H9 (cell line): ENCODE data around the gene ARID2. TPM values are rescaled to one million over a fixed set of nuclear protein-coding genes. Genes with fewer than 3 reads are reported as not detected.

Experiments used
- DNase-seq: peaks from one replicate; pipeline ENCODE4 v3.0.0-alpha.2; 2017
- H2AFZ ChIP-seq: one replicate; pipeline ENCODE4 v1.6.1; 2013; ENCODE audit warnings: mild to moderate bottlenecking, low read length, control low read depth, moderate library complexity
- H2AK5ac ChIP-seq: 2 replicates; pipeline ENCODE4 v1.6.1; 2013; ENCODE audit warnings: low read length, control low read depth, mixed read lengths; ENCODE audit not compliant: insufficient read length
- H2BK120ac ChIP-seq: one replicate; pipeline ENCODE4 v1.6.1; 2013; ENCODE audit warnings: low read depth, mild to moderate bottlenecking, low read length, control low read depth, inconsistent platforms; ENCODE audit not compliant: poor library complexity, severe bottlenecking
- H2BK12ac ChIP-seq: 2 replicates; pipeline ENCODE4 v1.6.1; 2013; ENCODE audit warnings: low read length, control low read depth, mixed read lengths, low read depth; ENCODE audit not compliant: insufficient read length
- H2BK15ac ChIP-seq: 2 replicates; pipeline ENCODE4 v1.6.1; 2013; ENCODE audit warnings: low read depth, low read length, control low read depth
- H2BK20ac ChIP-seq: one replicate; pipeline ENCODE4 v1.6.1; 2013; ENCODE audit warnings: low read depth, mild to moderate bottlenecking, low read length, control low read depth, inconsistent platforms; ENCODE audit not compliant: poor library complexity, severe bottlenecking
- H2BK5ac ChIP-seq: 2 replicates; pipeline ENCODE4 v1.6.1; 2013; ENCODE audit warnings: low read length, control low read depth, mixed read lengths; ENCODE audit not compliant: insufficient read length
- H3K14ac ChIP-seq: 2 replicates; pipeline ENCODE4 v1.6.1; 2013; ENCODE audit warnings: low read length, control low read depth; ENCODE audit not compliant: insufficient read depth
- H3K18ac ChIP-seq: 2 replicates; pipeline ENCODE4 v1.6.1; 2013; ENCODE audit warnings: low read depth, mild to moderate bottlenecking, mixed read lengths, low read length, control low read depth; ENCODE audit not compliant: insufficient read length
- H3K23ac ChIP-seq: 2 replicates; pipeline ENCODE4 v1.6.1; 2013; ENCODE audit warnings: low read length, control low read depth, mixed read lengths, low read depth; ENCODE audit not compliant: insufficient read length
- H3K23me2 ChIP-seq: 2 replicates; pipeline ENCODE4 v1.6.1; 2013; ENCODE audit warnings: low read depth, mild to moderate bottlenecking, mixed read lengths, low read length, control low read depth; ENCODE audit not compliant: insufficient read length, poor library complexity, severe bottlenecking
- H3K27ac ChIP-seq: 2 replicates; pipeline ENCODE4 v1.5.1; 2013; ENCODE audit warnings: low read length, control low read depth, mixed read lengths, low read depth; ENCODE audit not compliant: insufficient read length
- H3K27me3 ChIP-seq: 2 replicates; pipeline ENCODE4 v1.6.1; 2013; ENCODE audit warnings: low read length, control low read depth, inconsistent platforms; ENCODE audit not compliant: insufficient read depth
- H3K4ac ChIP-seq: 2 replicates; pipeline ENCODE4 v1.6.1; 2013; ENCODE audit warnings: low read depth, mild to moderate bottlenecking, control low read depth, inconsistent platforms, low read length, moderate library complexity
- H3K4me1 ChIP-seq: 2 replicates; pipeline ENCODE4 v1.6.1; 2013; ENCODE audit warnings: low read length, control low read depth, inconsistent platforms; ENCODE audit not compliant: insufficient read depth
- H3K4me2 ChIP-seq: 2 replicates; pipeline ENCODE4 v1.6.1; 2013; ENCODE audit warnings: low read length, control low read depth, mixed read lengths; ENCODE audit not compliant: insufficient read length, insufficient read depth
- H3K56ac ChIP-seq: 2 replicates; pipeline ENCODE4 v1.6.1; 2013; ENCODE audit warnings: low read depth, mild to moderate bottlenecking, mixed read lengths, low read length, control low read depth; ENCODE audit not compliant: insufficient read length
- H3K79me1 ChIP-seq: 2 replicates; pipeline ENCODE4 v1.6.1; 2013; ENCODE audit warnings: low read depth, mild to moderate bottlenecking, moderate library complexity, low read length, control low read depth, inconsistent platforms; ENCODE audit not compliant: insufficient read depth, poor library complexity, severe bottlenecking
- H3K79me2 ChIP-seq: 2 replicates; pipeline ENCODE4 v1.6.1; 2013; ENCODE audit warnings: low read length, control low read depth, inconsistent platforms; ENCODE audit not compliant: insufficient read depth
- H3K9ac ChIP-seq: 2 replicates; pipeline ENCODE4 v1.6.1; 2013; ENCODE audit warnings: low read length, control low read depth, mixed read lengths; ENCODE audit not compliant: insufficient read length; ENCODE audit errors: extremely low read depth
- H3K9me3 ChIP-seq: one replicate; pipeline ENCODE4 v1.6.1; 2013; ENCODE audit warnings: low read depth, low read length, inconsistent platforms; ENCODE audit not compliant: control insufficient read depth
- H3T11ph ChIP-seq: one replicate; pipeline ENCODE4 v1.6.1; 2013; ENCODE audit warnings: mild to moderate bottlenecking, low read length, control low read depth, inconsistent platforms
- H4K20me1 ChIP-seq: one replicate; pipeline ENCODE4 v1.6.1; 2013; ENCODE audit not compliant: control insufficient read depth, insufficient read length, insufficient read depth
- H4K5ac ChIP-seq: 2 replicates; pipeline ENCODE4 v1.6.1; 2013; ENCODE audit warnings: low read depth, mild to moderate bottlenecking, mixed read lengths, low read length, control low read depth; ENCODE audit not compliant: insufficient read length
- H4K8ac ChIP-seq: replicated peaks from 2 replicates; pipeline ENCODE4 v1.6.1; 2013; ENCODE audit warnings: low read length, control low read depth, mixed read lengths, low read depth; ENCODE audit not compliant: insufficient read length
- H4K91ac ChIP-seq: 2 replicates; pipeline ENCODE4 v1.6.1; 2013; ENCODE audit warnings: low read depth, mild to moderate bottlenecking, moderate library complexity, mixed read lengths, low read length, control low read depth; ENCODE audit not compliant: insufficient read length
- H3K27ac Mint-ChIP-seq, 3 experiments: 2 replicates in 2 of 3; 3 replicates in 1 of 3; pipeline ENCODE4 v1.8.0; 2020 to 2021; ENCODE audit warnings: mixed read lengths in 3 of 3, mild to moderate bottlenecking in 1 of 3, moderate library complexity in 1 of 3
- H3K27me3 Mint-ChIP-seq: 2 replicates; pipeline ENCODE4 v1.8.0; 2021; ENCODE audit warnings: low read depth, mild to moderate bottlenecking, moderate library complexity, mixed read lengths
- H3K36me3 Mint-ChIP-seq, 3 experiments: 2 replicates in 2 of 3; 3 replicates in 1 of 3; pipeline ENCODE4 v1.8.0; 2020 to 2021; ENCODE audit warnings: low read depth in 3 of 3, mixed read lengths in 3 of 3; ENCODE audit not compliant: insufficient read depth in 1 of 3
- H3K4me1 Mint-ChIP-seq, 2 experiments: 2 replicates each; pipeline ENCODE4 v1.8.0; 2020; ENCODE audit warnings: mixed read lengths in 2 of 2
- H3K4me3 Mint-ChIP-seq, 2 experiments: 2 replicates in 1 of 2; 3 replicates in 1 of 2; pipeline ENCODE4 v1.8.0; 2020 to 2021; ENCODE audit warnings: mild to moderate bottlenecking in 2 of 2, mixed read lengths in 2 of 2, moderate library complexity in 1 of 2
- H3K9me3 Mint-ChIP-seq, 2 experiments: 2 replicates in 1 of 2; 3 replicates in 1 of 2; pipeline ENCODE4 v1.8.0; 2020; ENCODE audit warnings: mild to moderate bottlenecking in 2 of 2, mixed read lengths in 2 of 2, moderate library complexity in 1 of 2
- WGBS: extraction: QIAGEN DNeasy Blood & Tissue Kit; methylation state at CpG from one replicate; pipeline ENCODE4 v1.1.7; 2013; ENCODE audit warnings: missing lambda C conversion rate, low lambda C conversion rate, mixed read lengths; ENCODE audit not compliant: insufficient read length; ENCODE audit errors: extremely low coverage; 5-methylcytosine and 5-hydroxymethylcytosine counted together
- total RNA-seq: library from RNA; stranded (reverse); gene quantifications from 2 replicates; pipeline ENCODE4 v1.2.1, GENCODE V29; 2021
- TF ChIP-seq, protein P1 (sequence below): fragments of 200-600 bp; sonication (generic); conservative IDR thresholded peaks from 3 replicates; pipeline ENCODE4 v1.8.0; 2021; ENCODE audit warnings: antibody characterized with exemption, mild to moderate bottlenecking

The ARID2 gene
- total RNA-seq, 1 experiment from 2014 or later: 63.8 TPM

DNA sequence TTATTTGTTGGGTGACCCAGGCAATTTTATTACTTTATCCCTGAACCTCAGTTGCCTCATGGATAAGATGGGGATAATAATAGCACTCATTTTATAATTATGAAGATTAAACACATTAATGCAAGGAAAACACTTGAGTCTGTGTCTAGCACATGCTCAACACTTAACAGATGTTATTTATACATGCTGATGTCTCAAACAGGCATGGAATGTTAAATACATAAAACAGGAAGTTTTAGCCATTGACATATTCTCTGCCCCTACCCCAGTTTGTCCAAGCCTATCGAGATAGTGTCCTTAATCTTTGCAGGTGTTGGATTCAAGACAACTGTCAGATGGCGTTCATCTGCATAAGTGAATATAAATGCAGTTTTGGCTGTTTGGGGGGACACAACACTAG is 151.0 kb downstream of the ARID2 start:
- Histone ChIP-seq H3K4ac (no peak overlapping the region), H3K4me2 (no peak overlapping the region), H3K4me1 (no peaks in the 10 kb centered on the region; the same call in 1 of the 2 replicates), H3K9me3 (no peaks in the 10 kb centered on the region), H2BK120ac (no peak overlapping the region), H2AK5ac (no peak overlapping the region), H3T11ph (no peak overlapping the region), H3K9ac (no peak overlapping the region), H2BK12ac (no peak overlapping the region), H4K5ac (no peak overlapping the region), H2BK20ac (no peak overlapping the region), H2BK5ac (no peak overlapping the region), H4K8ac (no peak overlapping the region), H3K23ac (no peak overlapping the region), H3K56ac (no peak overlapping the region), H2BK15ac (no peak overlapping the region), H3K27ac (no peak overlapping the region), H3K79me2 (no peaks in the 10 kb centered on the region), H3K23me2 (no peaks in the 10 kb centered on the region), H3K14ac (no peak overlapping the region), H4K20me1 (no peaks in the 10 kb centered on the region), H3K27me3 (no peaks in the 10 kb centered on the region), H3K79me1 (no peaks in the 10 kb centered on the region), H3K18ac (no peak overlapping the region), H2AFZ (no peak overlapping the region), H4K91ac (no peak overlapping the region)
- H3K36me3 Mint-ChIP-seq: peaks cover 38 to 61% (median 53%) of the 10 kb centered on the region in 3 experiments
- DNase-seq: no peak
- WGBS: no CpG with 5 or more reads among the region's 2 CpGs
- no peak overlapping the region for H3K27ac Mint-ChIP-seq
- peaks cover 11 to 16% of the 10 kb centered on the region in 2 experiments for H3K4me1 Mint-ChIP-seq
- H3K9me3 Mint-ChIP-seq: peaks cover 4 to 6% of the 10 kb centered on the region in 2 experiments; a peak in 3 of 5 replicates
- H3K4me3 Mint-ChIP-seq: no peak overlapping the region
- TF ChIP-seq, protein P1, sequence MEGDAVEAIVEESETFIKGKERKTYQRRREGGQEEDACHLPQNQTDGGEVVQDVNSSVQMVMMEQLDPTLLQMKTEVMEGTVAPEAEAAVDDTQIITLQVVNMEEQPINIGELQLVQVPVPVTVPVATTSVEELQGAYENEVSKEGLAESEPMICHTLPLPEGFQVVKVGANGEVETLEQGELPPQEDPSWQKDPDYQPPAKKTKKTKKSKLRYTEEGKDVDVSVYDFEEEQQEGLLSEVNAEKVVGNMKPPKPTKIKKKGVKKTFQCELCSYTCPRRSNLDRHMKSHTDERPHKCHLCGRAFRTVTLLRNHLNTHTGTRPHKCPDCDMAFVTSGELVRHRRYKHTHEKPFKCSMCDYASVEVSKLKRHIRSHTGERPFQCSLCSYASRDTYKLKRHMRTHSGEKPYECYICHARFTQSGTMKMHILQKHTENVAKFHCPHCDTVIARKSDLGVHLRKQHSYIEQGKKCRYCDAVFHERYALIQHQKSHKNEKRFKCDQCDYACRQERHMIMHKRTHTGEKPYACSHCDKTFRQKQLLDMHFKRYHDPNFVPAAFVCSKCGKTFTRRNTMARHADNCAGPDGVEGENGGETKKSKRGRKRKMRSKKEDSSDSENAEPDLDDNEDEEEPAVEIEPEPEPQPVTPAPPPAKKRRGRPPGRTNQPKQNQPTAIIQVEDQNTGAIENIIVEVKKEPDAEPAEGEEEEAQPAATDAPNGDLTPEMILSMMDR: no peak
- H3K27me3 Mint-ChIP-seq: no peaks in the 10 kb centered on the region
